OCI-LY3 (cell line): ENCODE data around the gene ARHGAP6.
A peak's percentile ranks its signal among the peaks of the same experiment; 100 is the strongest.

Source experiments
- H2AFZ ChIP-seq: fragments of 200-600, 300-600 bp; shearing (Covaris generic); 2 replicates; pipeline ENCODE4 v1.6.0; 2014; ENCODE audit warnings: antibody characterized with exemption, low read depth, low read length
- H3K27ac ChIP-seq: fragments of 200-600, 300-600 bp; sonication (generic); 2 replicates; pipeline ENCODE4 v1.5.1; 2014; ENCODE audit warnings: mild to moderate bottlenecking, low read length, moderate library complexity, mixed read lengths
- H3K27me3 ChIP-seq: fragments of 200-600, 300-600 bp; sonication (generic); 2 replicates; pipeline ENCODE4 v1.6.1; 2014; ENCODE audit warnings: low read depth, low read length, mixed read lengths
- H3K36me3 ChIP-seq: fragments of 200-600, 300-600 bp; sonication (generic); replicated peaks from 2 replicates; pipeline ENCODE3; 2014; ENCODE audit warnings: low read depth, low read length, mixed read lengths
- H3K4me1 ChIP-seq: fragments of 300-600, 200-600 bp; sonication (generic); 2 replicates; pipeline ENCODE4 v1.6.1; 2014; ENCODE audit warnings: low read length, mixed read lengths
- H3K4me2 ChIP-seq: fragments of 200-600, 300-600 bp; sonication (generic); 2 replicates; pipeline ENCODE4 v1.6.1; 2014; ENCODE audit warnings: low read length, mixed read lengths
- H3K4me3 ChIP-seq: fragments of 300-600, 200-600 bp; sonication (generic); 2 replicates; pipeline ENCODE4 v1.5.1; 2014; ENCODE audit warnings: antibody characterized with exemption, mild to moderate bottlenecking, low read length, moderate library complexity
- H3K79me2 ChIP-seq: fragments of 300-600, 200-600 bp; shearing (Covaris generic); 2 replicates; pipeline ENCODE4 v1.6.1; 2014; ENCODE audit warnings: mild to moderate bottlenecking, low read length, mixed read lengths
- H3K9ac ChIP-seq: fragments of 300-600, 200-600 bp; shearing (Covaris generic); 2 replicates; pipeline ENCODE4 v1.6.0; 2014; ENCODE audit warnings: mild to moderate bottlenecking, low read length, moderate library complexity
- H3K9me3 ChIP-seq: fragments of 200-600, 300-600 bp; shearing (Covaris generic); 2 replicates; pipeline ENCODE4 v1.6.1; 2014; ENCODE audit warnings: low read length, mixed read lengths; ENCODE audit not compliant: insufficient read depth
- H4K20me1 ChIP-seq: fragments of 200-600, 300-600 bp; sonication (generic); 2 replicates; pipeline ENCODE4 v1.6.1; 2016; ENCODE audit warnings: low read length, mixed read lengths; ENCODE audit not compliant: insufficient read depth
- CTCF ChIP-seq: fragments of 200-600, 300-600 bp; sonication (generic); IDR thresholded peaks from 2 replicates; pipeline ENCODE4 v1.5.1; 2014; ENCODE audit warnings: antibody characterized with exemption, low read length, low read depth
- EZH2phosphoT487 ChIP-seq: fragments of 200-600 bp; shearing (Covaris generic); IDR thresholded peaks from 2 replicates; pipeline ENCODE4 v1.6.1; 2018; ENCODE audit warnings: antibody characterized with exemption, mixed run types, low read depth

The ARHGAP6 gene

GRCh38 chrX:11329021-11329420 lies 336.7 kb downstream of the ARHGAP6 start:
- H3K9me3 ChIP-seq: no peaks in the 10 kb centered on the region
- H3K4me3 ChIP-seq: no peak overlapping the region
- no peaks in the 10 kb centered on the region for H4K20me1 ChIP-seq
- H3K27me3 ChIP-seq: no peaks in the 10 kb centered on the region
- H3K4me1 ChIP-seq: no peaks in the 10 kb centered on the region
- TF ChIP-seq EZH2phosphoT487: no peak
- TF ChIP-seq CTCF: no peak
- H3K4me2 ChIP-seq: no peak overlapping the region
- no peaks in the 10 kb centered on the region for H3K36me3 ChIP-seq
- no peak overlapping the region for H2AFZ ChIP-seq
- no peak overlapping the region for H3K27ac ChIP-seq
- no peaks in the 10 kb centered on the region for H3K79me2 ChIP-seq
- no peak overlapping the region for H3K9ac ChIP-seq

- no peaks in the 10 kb centered on the region for H3K79me2 ChIP-seq
- no peak for TF ChIP-seq CTCF
- H3K9me3 ChIP-seq: no peaks in the 10 kb centered on the region
- no peak overlapping the region for H3K9ac ChIP-seq
- no peak overlapping the region for H3K4me3 ChIP-seq
- H3K27ac ChIP-seq: no peak overlapping the region
- no peaks in the 10 kb centered on the region for H3K36me3 ChIP-seq
- no peak overlapping the region for H2AFZ ChIP-seq
- no peaks in the 10 kb centered on the region for H3K4me1 ChIP-seq
- no peaks in the 10 kb centered on the region for H3K27me3 ChIP-seq
- H3K4me2 ChIP-seq: no peak overlapping the region
- no peaks in the 10 kb centered on the region for H4K20me1 ChIP-seq
These were observed 337.6 kb downstream of the ARHGAP6 start for GRCh38 chrX:11328134-11328533.

GRCh38 chrX:11321986-11322385 lies 343.7 kb downstream of the ARHGAP6 start:
- Histone ChIP-seq H3K27ac (no peak overlapping the region), H3K79me2 (no peaks in the 10 kb centered on the region), H2AFZ (no peak overlapping the region), H3K4me2 (no peak overlapping the region), H3K4me3 (no peak overlapping the region), H4K20me1 (no peaks in the 10 kb centered on the region), H3K36me3 (no peaks in the 10 kb centered on the region), H3K4me1 (peaks cover 7% of the 10 kb centered on the region; the same call in 1 of the 2 replicates), H3K9me3 (no peaks in the 10 kb centered on the region), H3K9ac (no peak overlapping the region), H3K27me3 (no peaks in the 10 kb centered on the region)
- TF ChIP-seq CTCF (no peak), EZH2phosphoT487 (no peak)

- TF ChIP-seq CTCF (no peak), EZH2phosphoT487 (no peak)
- Histone ChIP-seq H4K20me1 (no peaks in the 10 kb centered on the region), H3K79me2 (no peaks in the 10 kb centered on the region), H3K4me2 (peak overlapping the region; percentile 26; the same call in 1 of the 2 replicates), H2AFZ (no peak overlapping the region; the same call in 1 of the 2 replicates), H3K9me3 (no peaks in the 10 kb centered on the region), H3K4me1 (peaks cover 7% of the 10 kb centered on the region; the same call in 1 of the 2 replicates), H3K36me3 (no peaks in the 10 kb centered on the region), H3K27ac (no peak overlapping the region), H3K9ac (no peak overlapping the region), H3K4me3 (no peak overlapping the region), H3K27me3 (no peaks in the 10 kb centered on the region)
These were observed 345.8 kb downstream of the ARHGAP6 start for GRCh38 chrX:11319806-11320520.
